Lung (tissue), 12 donors: ENCODE results near the gene CPSF3. TPM values are rescaled to one million over a fixed set of nuclear protein-coding genes. Genes with fewer than 3 reads are reported as not detected.

Experiments
- ATAC-seq: fragments of 200-7000 bp; cut with Tn5 transposase; one replicate; pipeline ENCODE4 v1.9.1; 2020; ENCODE audit warnings: moderate number of reproducible peaks; ENCODE audit not compliant: insufficient read depth, low FRiP score
- DNase-seq, 3 donors: peaks; one replicate each; pipeline ENCODE4 v3.0.0-alpha.2; 2013 to 2017
- H3K27ac ChIP-seq, 2 donors: one replicate each; pipeline ENCODE4 v1.5.1; 2013; ENCODE audit warnings: mild to moderate bottlenecking in 2 of 2, moderate library complexity in 2 of 2, control low read depth in 1 of 2, inconsistent platforms in 1 of 2, low read depth in 1 of 2, low read length in 1 of 2
- H3K27me3 ChIP-seq, 3 donors: one replicate each; pipeline ENCODE4 v1.5.1; 2013; ENCODE audit warnings: low read length in 2 of 3; ENCODE audit not compliant: control insufficient read depth in 3 of 3, insufficient read depth in 3 of 3
- H3K36me3 ChIP-seq, 4 donors: one replicate each; pipeline ENCODE4 v1.5.1; 2013; ENCODE audit warnings: low read length in 4 of 4, mild to moderate bottlenecking in 1 of 4, moderate library complexity in 1 of 4; ENCODE audit not compliant: control insufficient read depth in 4 of 4, insufficient read depth in 4 of 4
- H3K4me1 ChIP-seq, 5 donors: one replicate each; pipeline ENCODE4 v1.5.1; 2013; ENCODE audit warnings: low read length in 5 of 5, mild to moderate bottlenecking in 2 of 5, moderate library complexity in 1 of 5; ENCODE audit not compliant: control insufficient read depth in 5 of 5, insufficient read depth in 5 of 5
- H3K4me3 ChIP-seq: one replicate; pipeline ENCODE4 v1.5.1; 2013; ENCODE audit warnings: mild to moderate bottlenecking, control low read depth, moderate library complexity
- H3K9ac ChIP-seq, 2 donors: one replicate each; pipeline ENCODE4 v1.5.1; 2013; ENCODE audit warnings: low read length in 2 of 2, control low read depth in 1 of 2; ENCODE audit not compliant: insufficient read depth in 1 of 2
- H3K9me3 ChIP-seq, 4 donors: one replicate each; pipeline ENCODE4 v1.5.1; 2013; ENCODE audit warnings: low read length in 3 of 4, mild to moderate bottlenecking in 1 of 4, moderate library complexity in 1 of 4; ENCODE audit not compliant: control insufficient read depth in 4 of 4, insufficient read depth in 3 of 4
- CTCF ChIP-seq: IDR thresholded peaks from 2 replicates; pipeline ENCODE4 v1.5.1; 2012; ENCODE audit warnings: mild to moderate bottlenecking; ENCODE audit errors: control extremely low read depth, extremely low read depth
- WGBS, 2 donors: extraction: QIAGEN DNeasy Blood & Tissue Kit; methylation state at CpG; one replicate each; pipeline ENCODE4 v1.1.7; 2013; 5-methylcytosine and 5-hydroxymethylcytosine counted together
- polyA plus RNA-seq, 2 donors: library from polyadenylated mRNA; stranded (reverse); fragments of 200-250 nt; gene quantifications; one replicate each; pipeline ENCODE4 v1.2.1, GENCODE V29; 2013
- total RNA-seq, 2 donors: library from RNA; depleted of rRNA in 1 of 2; stranded (reverse); fragments of >200 nt in 1 of 2; gene quantifications; one replicate each; pipeline ENCODE4 v1.2.1, GENCODE V29; 2014 to 2021
- donor health status: control.
- donor health status: control.
- donor health status: Bipolar disorder and iron deficiency.
- donor health status: healthy.
- donor health status: DM: yes; HTN: yes; CAD: no.

Gene CPSF3
- total and polyA plus RNA-seq, 4 donors, result 15.6 to 25.9 (median 20.8) TPM

- Histone ChIP-seq H3K4me3 (no peak overlapping the region), H3K27me3 (no peaks in the 10 kb centered on the region), H3K27ac (no peak overlapping the region), H3K9me3 (no peaks in the 10 kb centered on the region), H3K36me3 (peaks cover 10 to 29% (median 22%) of the 10 kb centered on the region in 4 donors), H3K9ac (no peak overlapping the region), H3K4me1 (peaks cover 0 to 16% (median 7%) of the 10 kb centered on the region in 5 donors)
- DNase-seq, result no peak
- TF ChIP-seq CTCF, result no peak
- no peak for ATAC-seq
- WGBS, 2 donors, result 87 to 91% methylated on average over 3 of the region's 3 CpGs
Measured at GRCh38 chr2:9478526-9478925, 55.1 kb downstream of the CPSF3 start.

GRCh38 chr2:9480157-9480556 lies 56.7 kb downstream of the CPSF3 start:
- H3K9me3 ChIP-seq, result no peaks in the 10 kb centered on the region
- H3K36me3 ChIP-seq, result peaks cover 23 to 44% (median 35%) of the 10 kb centered on the region in 4 donors
- WGBS, 2 donors, result 96 to 98% methylated on average over 4 of the region's 4 CpGs
- no peaks in the 10 kb centered on the region for H3K27me3 ChIP-seq
- ATAC-seq (no peak), DNase-seq (no peak)
- H3K27ac ChIP-seq, result no peak overlapping the region
- H3K9ac ChIP-seq, result no peak overlapping the region
- no peak overlapping the region for H3K4me3 ChIP-seq
- H3K4me1 ChIP-seq, result peaks cover 0 to 11% (median 5%) of the 10 kb centered on the region in 5 donors
- TF ChIP-seq CTCF, result no peak

- Histone ChIP-seq H3K9ac (no peak overlapping the region), H3K27ac (no peak overlapping the region), H3K4me3 (no peak overlapping the region), H3K4me1 (peaks cover 0 to 3% (median 0%) of the 10 kb centered on the region in 5 donors), H3K9me3 (no peaks in the 10 kb centered on the region), H3K36me3 (peaks cover 42 to 60% (median 52%) of the 10 kb centered on the region in 4 donors), H3K27me3 (no peaks in the 10 kb centered on the region)
- TF ChIP-seq CTCF, result no peak
- DNase-seq (no peak), ATAC-seq (no peak)
Measured at GRCh38 chr2:9483107-9483506, 59.7 kb downstream of the CPSF3 start.

- H3K36me3 ChIP-seq, result peaks cover 45 to 57% (median 52%) of the 10 kb centered on the region in 4 donors
- 87 to 90% methylated on average over 5 of the region's 5 CpGs for WGBS, 2 donors
- no peak for TF ChIP-seq CTCF
Measured at GRCh38 chr2:9484533-9484932, 61.1 kb downstream of the CPSF3 start.

More at GRCh38 chr2:9484533-9484932, 61.1 kb downstream of the CPSF3 start:
- peaks cover 0 to 1% (median 0%) of the 10 kb centered on the region in 5 donors for H3K4me1 ChIP-seq
- H3K9me3 ChIP-seq, result no peaks in the 10 kb centered on the region
- no peak for ATAC-seq
- H3K4me3 ChIP-seq, result no peak overlapping the region
- no peak for DNase-seq
- H3K9ac ChIP-seq, result no peak overlapping the region
- no peaks in the 10 kb centered on the region for H3K27me3 ChIP-seq
- no peak overlapping the region for H3K27ac ChIP-seq
